Measurements from ENCODE around the gene LRP1. TPM values are rescaled to one million over a fixed set of nuclear protein-coding genes. Genes with fewer than 3 reads are reported as not detected.

Gene LRP1
- total RNA-seq, 1 donor from 2014 or later = 138 TPM

DNA sequence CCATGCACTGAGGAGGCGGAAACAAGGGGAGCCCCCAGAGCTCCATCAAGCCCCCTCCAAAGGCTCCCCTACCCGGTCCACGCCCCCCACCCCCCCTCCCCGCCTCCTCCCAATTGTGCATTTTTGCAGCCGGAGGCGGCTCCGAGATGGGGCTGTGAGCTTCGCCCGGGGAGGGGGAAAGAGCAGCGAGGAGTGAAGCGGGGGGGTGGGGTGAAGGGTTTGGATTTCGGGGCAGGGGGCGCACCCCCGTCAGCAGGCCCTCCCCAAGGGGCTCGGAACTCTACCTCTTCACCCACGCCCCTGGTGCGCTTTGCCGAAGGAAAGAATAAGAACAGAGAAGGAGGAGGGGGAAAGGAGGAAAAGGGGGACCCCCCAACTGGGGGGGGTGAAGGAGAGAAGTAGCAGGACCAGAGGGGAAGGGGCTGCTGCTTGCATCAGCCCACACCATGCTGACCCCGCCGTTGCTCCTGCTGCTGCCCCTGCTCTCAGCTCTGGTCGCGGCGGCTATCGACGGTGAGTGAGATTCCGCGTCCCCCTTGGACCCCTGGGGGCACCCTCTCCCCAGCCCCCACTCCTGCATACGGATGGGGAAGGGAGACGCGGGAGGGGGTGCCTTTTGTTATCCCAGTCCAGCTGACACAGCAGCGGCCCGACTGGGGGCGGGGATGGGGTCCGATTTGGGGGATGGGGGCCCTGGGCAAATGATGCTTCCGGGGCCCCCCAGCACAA is 400 bp downstream of the LRP1 start:
- Mint-ChIP-seq H3K9me3 (no peaks in the 10 kb centered on the region), H3K27ac (peak overlapping the region; percentile 84), H3K36me3 (no peaks in the 10 kb centered on the region), H3K4me1 (ENCODE audit: unreplicated experiment) (peaks cover 56% of the 10 kb centered on the region), H3K4me3 (peak overlapping the region; percentile 92), H3K27me3 (no peaks in the 10 kb centered on the region)
- DNase-seq (ENCODE audit: extremely low spot score, unreplicated experiment) = no peak
- no peak for TF ChIP-seq CTCF (conservative IDR thresholded peaks at IDR 0.05)

DNA sequence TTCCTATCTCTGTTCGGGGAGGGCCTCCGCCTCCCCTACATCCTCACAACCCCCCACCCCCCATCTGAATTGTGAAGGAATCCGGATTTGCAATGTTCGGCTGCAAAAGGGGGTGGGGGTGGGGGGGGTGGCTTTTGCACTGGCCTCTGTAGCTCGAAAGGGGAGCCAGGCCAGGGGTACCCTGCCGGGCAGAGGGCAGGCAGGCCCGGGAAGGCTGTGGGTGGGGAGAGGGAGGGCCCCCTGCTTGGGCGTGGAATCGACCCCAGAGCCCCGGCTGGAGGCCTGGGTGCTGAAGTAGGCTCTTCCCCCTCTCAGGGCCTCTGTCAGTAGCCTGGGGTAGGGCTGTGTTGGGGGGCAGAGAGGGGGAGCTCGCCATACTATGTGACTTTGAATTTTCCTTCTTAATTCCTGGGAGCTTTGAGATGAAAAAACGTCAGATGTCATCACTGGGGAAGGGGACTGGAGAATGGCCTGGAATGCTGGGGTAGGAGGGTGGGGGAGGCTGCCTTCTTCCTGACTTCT is 1.1 kb downstream of the LRP1 start:
- no peaks in the 10 kb centered on the region for H3K27me3 Mint-ChIP-seq
- no peak for TF ChIP-seq CTCF (conservative IDR thresholded peaks at IDR 0.05)
- H3K27ac Mint-ChIP-seq = peak overlapping the region; percentile 78
- peaks cover 61% of the 10 kb centered on the region for H3K4me1 Mint-ChIP-seq (ENCODE audit: unreplicated experiment)
- no peak for DNase-seq (ENCODE audit: extremely low spot score, unreplicated experiment)
- no peaks in the 10 kb centered on the region for H3K9me3 Mint-ChIP-seq
- H3K36me3 Mint-ChIP-seq = no peaks in the 10 kb centered on the region
- H3K4me3 Mint-ChIP-seq = peak overlapping the region; percentile 92

DNA sequence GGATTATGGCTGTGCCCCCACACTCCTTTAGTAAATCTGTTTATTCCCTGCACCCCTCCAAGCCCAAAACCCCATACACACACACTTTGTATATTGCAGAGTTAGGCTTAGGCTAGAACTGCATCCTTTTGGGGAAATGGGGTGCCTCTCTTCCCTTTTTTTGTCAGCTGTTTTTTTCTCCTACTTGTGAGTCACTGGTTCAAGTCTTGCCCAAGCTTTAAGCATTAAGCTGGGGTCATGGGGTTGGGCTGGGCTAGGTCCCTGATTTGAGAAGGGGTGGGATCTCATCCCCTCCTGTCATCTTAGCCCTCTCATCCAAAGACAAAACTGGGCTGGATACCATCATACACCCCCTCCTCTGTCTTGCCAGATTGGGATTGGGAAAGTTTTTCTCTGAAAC is 1.6 kb downstream of the LRP1 start:
- H3K4me1 Mint-ChIP-seq (ENCODE audit: unreplicated experiment) = peaks cover 62% of the 10 kb centered on the region
- peak overlapping the region; percentile 92 for H3K4me3 Mint-ChIP-seq
- H3K27ac Mint-ChIP-seq = peak overlapping the region; percentile 78
- H3K36me3 Mint-ChIP-seq = no peaks in the 10 kb centered on the region
- no peaks in the 10 kb centered on the region for H3K27me3 Mint-ChIP-seq
- DNase-seq (ENCODE audit: extremely low spot score, unreplicated experiment) = no peak
- no peak for TF ChIP-seq CTCF (conservative IDR thresholded peaks at IDR 0.05)
- no peaks in the 10 kb centered on the region for H3K9me3 Mint-ChIP-seq

DNA sequence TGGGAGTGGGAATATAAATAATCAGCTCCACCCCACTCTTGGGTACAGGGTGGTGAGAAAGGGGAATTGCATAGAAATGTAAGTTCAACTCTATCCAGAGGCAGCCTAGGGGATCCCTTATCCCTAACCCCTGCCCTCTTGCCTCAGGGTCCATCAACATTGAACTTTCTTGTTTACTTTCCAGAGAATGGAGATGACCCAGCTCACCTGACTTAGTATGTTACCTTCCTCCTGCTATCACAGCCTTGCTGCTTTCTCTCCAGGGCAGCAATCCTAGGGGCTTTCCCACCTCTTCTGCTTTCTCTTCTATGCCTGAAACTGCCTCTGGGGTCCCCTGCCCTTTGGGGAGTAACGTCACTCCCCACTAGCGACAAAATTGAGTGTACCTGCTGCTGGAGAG is 2.7 kb downstream of the LRP1 start:
- Mint-ChIP-seq H3K9me3 (no peaks in the 10 kb centered on the region), H3K27ac (peak overlapping the region; percentile 44), H3K4me1 (ENCODE audit: unreplicated experiment) (peaks cover 69% of the 10 kb centered on the region)

DNA sequence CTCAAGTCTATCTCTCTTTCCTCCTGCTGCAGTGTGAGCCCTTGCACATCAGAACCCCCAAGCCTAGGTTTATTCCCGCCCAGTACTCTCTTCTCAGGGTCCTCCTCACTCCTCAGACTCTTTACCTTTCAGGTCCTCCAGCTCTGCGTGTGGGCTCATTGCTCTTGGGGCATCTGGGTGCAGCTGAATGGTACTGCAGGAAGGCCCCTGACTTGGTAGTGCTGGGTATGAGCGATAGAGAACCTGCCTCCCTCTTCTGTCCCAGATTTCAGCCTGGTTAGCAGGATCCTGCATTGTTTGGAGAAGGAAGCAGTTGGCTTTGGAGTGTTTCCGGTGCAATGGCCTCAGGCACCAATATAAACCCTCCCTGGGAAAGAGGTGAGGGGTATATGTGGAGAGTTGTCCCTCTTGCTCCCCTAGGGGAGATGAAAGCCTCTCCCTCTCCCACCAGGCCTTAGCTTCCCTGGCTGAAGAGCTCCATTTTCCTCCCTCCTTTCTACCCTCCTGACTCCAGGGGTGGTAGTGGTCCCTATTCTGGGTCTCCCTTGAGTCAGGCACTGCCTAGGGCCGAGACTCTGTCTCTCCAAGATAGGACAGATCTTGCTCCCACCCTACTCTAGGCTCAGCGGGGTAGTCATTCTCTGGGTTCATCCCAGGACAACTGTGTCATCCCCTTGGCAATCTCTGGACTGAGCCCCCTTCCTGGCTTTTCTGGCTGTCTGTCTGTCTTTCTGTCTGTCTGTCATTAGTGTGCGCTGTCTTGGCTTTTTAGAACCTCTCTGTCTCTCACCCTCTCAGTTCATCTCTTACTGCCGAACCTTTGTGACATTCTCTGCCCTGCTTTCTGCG is 3.8 kb downstream of the LRP1 start:
- H3K4me3 Mint-ChIP-seq = peak overlapping the region; percentile 92
- no peaks in the 10 kb centered on the region for H3K27me3 Mint-ChIP-seq
- no peak for TF ChIP-seq CTCF (conservative IDR thresholded peaks at IDR 0.05)
- peaks cover 65% of the 10 kb centered on the region for H3K4me1 Mint-ChIP-seq (ENCODE audit: unreplicated experiment)
- no peaks in the 10 kb centered on the region for H3K36me3 Mint-ChIP-seq
- H3K27ac Mint-ChIP-seq = peak overlapping the region; percentile 27
- H3K9me3 Mint-ChIP-seq = no peaks in the 10 kb centered on the region
- DNase-seq (ENCODE audit: extremely low spot score, unreplicated experiment) = no peak

More for the DNA sequence above, 2.7 kb downstream of the LRP1 start:
- peak overlapping the region; percentile 92 for H3K4me3 Mint-ChIP-seq
- no peaks in the 10 kb centered on the region for H3K36me3 Mint-ChIP-seq
- TF ChIP-seq CTCF (conservative IDR thresholded peaks at IDR 0.05) = no peak
- H3K27me3 Mint-ChIP-seq = no peaks in the 10 kb centered on the region
- DNase-seq (ENCODE audit: extremely low spot score, unreplicated experiment) = no peak
